GM13976 (cell line): ENCODE data around the gene SNPH.

Experiments
- DNase-seq: peaks from one replicate; pipeline ENCODE4 v3.0.0; 2012; ENCODE audit warnings: low spot score
- CTCF ChIP-seq: IDR thresholded peaks from 2 replicates; pipeline ENCODE4 v1.5.1; 2012; ENCODE audit warnings: borderline replicate concordance, mild to moderate bottlenecking; ENCODE audit not compliant: insufficient read depth; ENCODE audit errors: extremely low read depth, missing control alignments, control extremely low read depth
- in situ Hi-C: fragments of 300-500 bp; cut with MboI; formaldehyde crosslinking; loops from one replicate; pipeline ENCODE4 v1.12.0; 2022; ENCODE audit warnings: low sequenced_read_pairs, mixed read lengths, inconsistent platforms; ENCODE audit not compliant: unreplicated experiment

The SNPH gene

GRCh38 chr20:1264727-1265126 is 1.4 kb upstream of the SNPH start:
- in situ Hi-C loops, result no loop called here
- DNase-seq, result no peak
- TF ChIP-seq CTCF, result no peak

GRCh38 chr20:1265226-1265915 is 723 bp upstream of the SNPH start:
- no peak for DNase-seq
- no peak for TF ChIP-seq CTCF
- in situ Hi-C loops, result no loop called here

DNA sequence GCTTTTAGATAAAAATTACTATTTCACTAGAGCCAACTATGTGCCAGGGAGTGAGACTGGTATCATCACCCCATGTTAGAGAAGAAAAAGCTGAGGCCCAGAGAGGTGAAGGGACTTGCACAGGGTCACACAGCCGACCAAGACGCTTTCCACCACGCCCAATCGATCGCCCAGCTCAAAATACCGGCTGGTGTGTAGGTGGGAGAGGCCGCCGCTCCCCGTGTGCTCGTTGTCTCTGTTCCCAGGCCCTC is 253 bp upstream of the SNPH start:
- DNase-seq, result no peak
- in situ Hi-C loops, result no loop called here
- TF ChIP-seq CTCF, result no peak

DNA sequence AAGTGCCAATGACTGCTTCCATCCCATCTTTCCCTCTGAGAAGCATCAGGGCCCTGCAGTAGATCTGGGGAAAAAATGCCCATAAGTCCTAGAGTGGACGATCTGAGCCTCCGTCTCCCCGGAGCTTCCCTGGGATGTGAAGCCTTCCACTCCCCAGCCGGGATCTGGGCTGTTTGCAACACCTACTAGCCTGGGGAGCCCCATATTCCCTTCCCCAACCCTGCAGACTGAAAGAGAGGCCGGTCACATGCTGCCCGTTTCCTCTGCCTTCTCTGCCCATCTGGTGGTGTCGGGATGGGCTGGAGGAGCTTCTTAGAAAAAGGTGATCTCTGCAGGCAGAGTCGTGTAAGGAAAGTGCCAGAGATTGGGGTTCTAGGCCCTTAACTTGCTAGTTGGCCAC is 1.1 kb downstream of the SNPH start:
- TF ChIP-seq CTCF, result no peak
- in situ Hi-C loops, result no loop called here
- no peak for DNase-seq

DNA sequence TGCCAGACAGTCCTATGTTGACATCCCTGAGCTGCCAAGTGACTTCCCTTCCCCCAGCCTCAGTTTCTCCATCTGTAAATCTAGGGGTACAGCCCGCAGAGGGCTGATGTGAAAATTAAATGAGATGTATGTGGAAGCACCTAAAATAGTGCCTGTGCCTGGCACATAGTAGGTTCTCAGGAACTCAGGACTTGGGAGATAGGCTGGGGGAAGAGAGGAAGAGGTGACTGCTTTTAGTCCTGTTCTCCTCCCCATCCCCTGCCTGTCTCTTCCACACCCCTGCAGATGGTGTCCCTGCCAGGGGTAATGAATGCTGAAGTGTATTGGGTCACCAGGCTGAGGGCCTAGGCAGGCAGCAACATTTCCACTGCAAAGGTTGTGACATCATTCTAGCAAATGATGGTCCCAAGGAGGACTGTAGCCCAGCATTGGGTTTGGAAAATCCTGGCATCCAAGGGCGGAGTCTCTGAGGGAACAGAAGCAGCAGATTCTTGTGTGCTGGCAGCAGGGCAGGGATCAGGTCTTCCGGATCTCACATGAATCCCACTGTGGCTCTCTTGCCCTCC is 1.8 kb downstream of the SNPH start:
- in situ Hi-C loops, result no loop called here
- TF ChIP-seq CTCF, result no peak
- DNase-seq, result no peak

DNA sequence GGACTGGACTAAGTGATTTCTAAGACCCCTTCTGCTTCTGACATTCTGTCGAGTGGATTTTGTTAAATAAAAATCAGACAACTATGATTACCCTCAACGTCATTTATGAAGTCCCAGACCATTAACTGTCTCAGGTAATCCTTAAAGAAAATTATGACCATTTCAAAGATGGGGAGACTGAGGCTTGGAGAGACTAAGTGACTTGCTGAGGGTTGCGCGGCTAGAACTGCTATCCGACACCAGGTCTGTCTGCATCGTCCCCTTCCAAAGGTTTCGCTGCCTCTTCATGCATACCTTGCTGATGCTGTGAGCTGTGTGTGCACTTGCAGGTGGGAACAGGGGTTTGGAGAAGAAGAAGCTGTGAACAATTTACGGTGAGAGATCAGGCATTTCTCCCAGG is 3.1 kb downstream of the SNPH start:
- in situ Hi-C loops, result no loop called here
- TF ChIP-seq CTCF, result no peak
- no peak for DNase-seq
